Activated T-cell treated with anti-CD3 and anti-CD28 coated beads for 24 hours (primary cell): ENCODE data around the gene SLMAP.

Experiments
- DNase-seq: peaks from one replicate; pipeline ENCODE4 v3.0.0-alpha.2; 2020; ENCODE audit warnings: low read depth

The SLMAP gene

DNA sequence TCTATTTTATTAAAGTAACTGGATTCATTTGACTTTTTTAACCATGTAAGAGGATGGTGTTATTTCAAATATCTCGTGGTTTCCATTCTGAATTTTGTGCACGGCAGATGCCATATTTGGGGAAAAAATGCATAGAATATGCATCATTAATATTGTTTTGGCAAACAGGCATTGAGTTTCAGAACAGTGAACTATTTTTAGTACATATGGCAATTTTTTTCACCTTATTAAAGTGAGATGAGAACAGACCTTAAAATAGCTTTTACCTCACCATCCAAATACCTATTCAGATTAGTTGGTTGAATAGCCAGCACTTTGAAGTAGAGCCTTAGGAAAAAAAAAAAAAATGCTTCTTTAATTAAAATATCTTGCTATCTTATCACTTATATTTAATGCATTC, 134.8 kb downstream of the SLMAP start:
- no peak for DNase-seq

- no peak for DNase-seq
Observed at GRCh38 chr3:57892423-57892822, 136.3 kb downstream of the SLMAP start.

- no peak for DNase-seq
Observed at GRCh38 chr3:57893156-57893555, 137.0 kb downstream of the SLMAP start.

DNA sequence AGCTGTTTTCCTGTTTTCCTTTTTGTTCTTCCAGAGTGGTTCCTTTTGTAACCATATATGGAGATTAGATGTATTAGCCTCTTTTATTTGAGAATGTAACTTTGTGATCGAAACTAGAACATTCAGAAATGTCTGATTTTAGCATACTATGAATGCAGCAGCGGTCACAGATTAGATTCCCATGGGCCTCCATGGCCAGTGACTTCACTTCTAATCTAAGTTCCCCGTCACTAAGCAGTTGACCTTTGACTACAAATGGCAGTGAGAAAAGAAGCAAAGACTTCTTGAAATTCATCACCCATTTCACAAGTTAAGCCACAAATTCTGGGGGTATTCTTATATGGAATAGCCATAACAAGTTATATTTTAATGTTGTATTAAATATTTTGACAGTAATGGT, 137.6 kb downstream of the SLMAP start:
- no peak for DNase-seq

DNA sequence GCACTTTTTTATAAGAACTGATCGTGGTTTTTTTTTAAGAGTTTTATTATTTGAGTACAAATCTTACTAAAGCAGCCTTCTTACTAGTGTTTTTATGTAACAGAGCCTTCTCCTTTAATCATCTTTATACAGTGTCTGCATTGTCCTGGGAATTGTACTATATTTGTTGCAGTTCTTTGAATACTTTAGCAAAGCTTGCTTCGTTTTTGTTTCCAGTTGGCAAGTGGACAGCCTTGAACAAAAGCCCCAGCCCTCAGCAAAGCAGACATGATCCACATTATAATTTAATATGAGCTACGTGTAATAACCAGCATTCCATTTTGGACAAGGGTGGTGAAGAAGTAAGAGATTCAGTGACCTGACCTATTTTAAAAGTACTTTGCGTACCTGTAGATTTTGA, 139.9 kb downstream of the SLMAP start:
- DNase-seq, result no peak

DNA sequence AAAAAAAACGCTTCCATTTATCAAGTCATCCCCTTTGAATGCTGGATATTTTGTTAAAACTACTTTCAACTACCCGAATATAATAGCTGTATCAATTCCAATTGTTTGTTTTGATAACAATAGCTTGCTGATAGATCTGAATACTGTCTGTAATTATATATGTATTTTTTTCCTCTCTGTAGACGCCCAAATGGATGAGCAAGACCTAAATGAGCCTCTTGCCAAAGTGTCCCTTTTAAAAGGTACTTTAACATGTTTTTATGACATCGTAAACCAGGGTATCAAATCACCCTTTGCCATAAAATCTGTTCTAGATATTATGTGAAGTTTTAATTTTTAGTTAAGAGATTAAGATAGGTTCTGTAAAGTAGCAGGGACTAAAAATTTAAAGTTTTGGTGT, 140.6 kb downstream of the SLMAP start:
- DNase-seq, result no peak

- no peak for DNase-seq
Observed at GRCh38 chr3:57900786-57901185, 144.7 kb downstream of the SLMAP start.

DNA sequence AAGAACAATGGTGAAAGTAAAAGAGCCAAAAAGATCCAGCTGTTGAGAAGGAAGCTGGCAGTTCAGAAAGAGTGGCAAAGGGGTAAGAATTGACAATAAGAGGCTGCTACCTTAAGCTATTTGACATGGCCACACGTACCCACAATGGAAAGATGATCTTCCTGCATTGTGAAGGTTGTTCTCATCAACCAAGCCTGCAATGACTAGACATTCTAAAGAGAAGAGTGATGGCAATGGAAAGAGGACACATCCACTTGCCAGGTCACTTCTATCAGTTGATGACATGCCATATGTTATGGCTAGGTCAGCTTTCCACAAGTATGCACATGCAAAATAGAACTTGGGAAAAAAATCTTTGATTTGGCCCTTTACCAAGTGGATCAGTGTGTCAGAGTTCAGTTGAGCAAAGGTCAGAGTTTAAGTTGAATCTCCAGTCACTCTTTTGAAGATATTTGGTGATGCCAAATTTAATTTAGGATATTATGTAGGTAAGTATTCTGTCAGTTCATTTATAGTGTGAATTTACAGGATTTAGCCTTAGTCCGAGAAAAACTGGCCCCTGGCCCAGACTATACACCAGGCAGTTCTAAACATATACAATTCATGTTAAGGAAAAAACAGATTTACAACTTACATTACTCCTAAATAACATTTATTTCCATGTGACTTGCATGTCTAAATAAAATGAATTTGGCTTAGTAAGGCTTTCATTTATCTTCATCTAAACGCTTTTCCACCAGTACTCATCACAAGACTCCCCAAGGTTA, 147.2 kb downstream of the SLMAP start:
- no peak for DNase-seq

DNA sequence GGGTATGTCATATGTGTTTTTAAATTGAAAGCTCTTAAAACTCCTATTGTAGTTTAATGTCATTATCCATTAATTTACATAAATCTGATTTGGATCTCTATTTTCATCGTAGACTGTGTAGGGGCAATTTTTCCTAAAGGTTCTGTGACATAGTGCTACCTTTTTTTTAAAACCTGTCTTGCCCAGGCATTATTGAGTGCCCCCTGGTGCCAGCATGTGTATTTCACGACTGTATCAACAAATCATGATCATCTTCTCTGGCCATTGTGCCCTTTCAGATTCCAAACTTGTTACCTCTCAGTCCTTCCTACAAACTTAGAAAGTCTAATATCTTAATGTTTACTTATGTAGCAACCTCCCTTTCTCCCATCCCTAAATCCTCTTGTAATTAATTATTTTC, 154.9 kb downstream of the SLMAP start:
- DNase-seq, result no peak

GRCh38 chr3:57911593-57911992, 155.5 kb downstream of the SLMAP start:
- no peak for DNase-seq

DNA sequence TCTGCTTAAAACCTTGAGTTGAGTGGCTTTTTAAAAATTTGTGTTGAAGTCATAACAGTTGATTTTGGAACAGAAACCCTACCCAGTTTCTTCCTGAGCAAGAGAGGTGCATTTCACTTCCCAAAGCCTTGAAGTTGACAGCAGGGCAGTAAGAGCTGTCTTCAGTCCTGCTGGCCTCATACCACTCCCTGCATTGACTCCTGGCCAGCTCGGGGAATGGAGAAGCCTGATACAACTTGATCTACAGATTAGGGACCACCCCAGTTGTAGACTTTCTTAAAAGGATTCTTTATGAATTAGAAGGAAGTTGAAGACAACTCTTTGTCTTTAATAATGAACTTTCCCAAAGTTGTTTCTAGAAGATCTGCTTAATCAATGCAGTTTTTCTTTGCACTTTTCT, 161.5 kb downstream of the SLMAP start:
- DNase-seq, result no peak

GRCh38 chr3:57918123-57918837, 162.2 kb downstream of the SLMAP start:
- no peak for DNase-seq

DNA sequence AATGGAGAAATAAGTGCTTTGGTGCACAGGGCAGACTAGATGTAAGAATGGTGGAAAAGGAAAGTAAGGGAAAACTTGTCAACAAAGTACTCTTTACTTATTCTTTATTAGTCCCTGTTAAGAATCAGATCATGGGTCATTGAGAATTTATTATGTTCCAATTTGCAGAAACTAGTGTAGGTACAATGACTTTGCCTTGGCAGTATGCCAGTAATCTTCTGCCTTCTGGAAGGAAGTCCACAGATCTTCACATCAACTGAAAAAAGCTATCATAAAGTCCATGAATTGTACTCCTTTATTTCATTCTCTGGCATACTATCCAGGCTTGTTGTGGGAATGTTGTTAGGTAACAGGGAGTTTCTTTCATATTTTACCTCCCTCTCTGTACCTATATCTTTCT, 163.9 kb downstream of the SLMAP start:
- no peak for DNase-seq

GRCh38 chr3:57923101-57923500, 167.0 kb downstream of the SLMAP start:
- no peak for DNase-seq

DNA sequence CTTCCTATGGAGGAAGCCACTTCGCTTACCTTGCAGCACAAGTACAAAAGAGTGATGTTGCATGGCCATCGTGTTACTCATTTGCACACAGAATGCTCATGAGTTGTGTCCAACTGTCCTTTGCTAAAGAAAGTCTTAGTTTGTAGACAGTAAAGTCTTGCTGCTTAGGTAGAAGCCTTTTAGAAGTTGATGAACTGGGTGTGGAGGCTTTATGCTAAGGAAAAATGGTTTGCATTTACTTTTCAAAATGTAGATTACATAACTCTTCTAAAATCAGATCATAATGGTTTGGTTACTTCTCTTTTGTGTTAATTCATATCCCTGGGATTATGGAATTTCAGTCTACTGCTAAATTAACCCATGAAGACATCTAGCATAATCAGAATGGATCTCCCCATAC, 167.6 kb downstream of the SLMAP start:
- no peak for DNase-seq

DNA sequence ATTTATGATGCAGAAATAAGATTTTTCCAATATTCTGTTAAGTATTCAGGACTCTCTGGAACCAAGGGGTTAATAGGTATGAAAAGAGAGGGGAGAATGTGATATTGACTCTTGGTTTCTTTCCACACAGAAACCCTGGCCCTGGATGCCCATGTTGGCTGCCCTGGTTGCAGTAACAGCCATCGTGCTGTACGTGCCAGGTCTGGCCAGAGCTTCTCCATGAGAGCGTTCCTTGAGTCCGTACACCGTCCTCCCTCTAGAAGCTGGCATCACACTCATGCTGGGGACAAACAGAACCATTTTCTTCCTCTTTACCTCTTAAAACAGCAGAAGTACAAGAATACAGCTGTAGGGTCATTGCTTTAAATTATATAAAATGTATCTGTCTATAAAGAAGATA, 171.1 kb downstream of the SLMAP start:
- DNase-seq, result no peak

DNA sequence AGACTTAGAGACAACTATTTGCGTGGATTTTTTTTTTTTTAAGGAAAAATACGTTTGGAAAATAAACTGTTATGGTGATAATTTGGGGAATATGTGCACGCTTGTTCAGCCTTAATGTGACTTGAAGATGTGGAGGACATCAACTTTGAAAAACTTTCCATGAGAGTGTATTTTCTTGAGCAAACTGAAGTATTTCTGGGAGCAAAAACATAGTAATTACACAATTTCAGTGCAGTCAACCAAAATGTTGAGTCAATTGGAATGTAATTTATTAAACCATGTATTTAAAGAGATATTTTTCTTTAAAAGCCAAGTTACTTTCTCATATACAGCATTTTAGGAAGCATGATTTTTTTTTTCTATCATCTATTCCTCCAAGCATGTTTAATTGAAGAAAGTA, 171.8 kb downstream of the SLMAP start:
- DNase-seq, result no peak

DNA sequence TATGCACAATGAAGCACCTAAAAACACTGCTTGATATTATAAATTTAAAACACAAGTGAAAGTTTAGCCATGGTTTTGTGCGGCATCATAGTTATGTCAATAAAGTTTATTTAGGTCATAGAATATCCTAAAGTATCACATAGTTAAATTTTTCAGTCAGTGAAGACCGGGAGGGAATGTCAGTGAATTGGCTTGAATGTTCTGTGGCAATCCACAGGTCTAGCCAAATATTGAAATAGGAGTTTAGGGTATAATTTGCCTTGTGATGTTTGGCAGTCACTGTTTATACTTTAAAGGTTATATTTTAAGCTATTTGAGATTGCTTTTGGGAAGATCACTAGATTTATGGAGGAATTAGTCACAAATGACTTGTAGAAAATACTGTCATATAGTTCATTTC, 172.4 kb downstream of the SLMAP start:
- DNase-seq, result no peak

DNA sequence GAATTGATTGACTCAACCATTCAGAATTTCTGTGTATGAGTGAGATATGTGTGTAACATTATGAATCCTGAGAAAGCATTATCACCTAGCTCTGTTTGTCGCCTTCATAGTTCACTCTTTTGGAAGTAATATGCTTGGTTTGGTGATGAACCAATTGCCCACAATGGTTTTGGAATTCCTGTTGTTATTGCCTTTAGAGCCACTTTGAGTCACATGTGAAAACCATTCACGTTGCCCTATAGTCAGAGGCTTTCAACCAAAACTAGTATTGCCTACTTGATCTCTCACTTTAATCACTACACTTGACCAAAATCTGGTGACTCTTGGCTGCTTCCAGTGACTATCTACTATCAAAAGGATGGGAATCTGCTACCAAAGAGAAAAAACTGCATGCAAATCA, 173.9 kb downstream of the SLMAP start:
- no peak for DNase-seq

GRCh38 chr3:57933602-57934001, 177.5 kb downstream of the SLMAP start:
- no peak for DNase-seq

DNA sequence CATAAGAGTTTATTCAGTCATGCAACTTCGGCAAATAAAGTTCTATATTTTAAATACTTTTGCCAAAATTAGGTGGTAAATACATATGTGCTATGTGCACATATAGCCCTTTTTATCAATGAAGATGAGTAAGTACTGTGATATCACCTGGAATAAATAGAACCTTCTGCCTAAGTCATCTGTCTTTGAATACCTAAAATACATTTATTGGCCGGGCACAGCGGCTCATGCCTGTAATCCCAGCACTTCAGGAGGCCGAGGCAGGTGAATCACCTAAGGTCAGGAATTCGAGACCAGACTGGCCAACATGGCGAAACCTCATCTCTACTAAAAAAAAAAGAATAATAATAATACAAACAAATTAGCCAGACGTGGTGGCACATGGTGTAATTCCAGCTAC, 178.3 kb downstream of the SLMAP start:
- DNase-seq, result no peak

DNA sequence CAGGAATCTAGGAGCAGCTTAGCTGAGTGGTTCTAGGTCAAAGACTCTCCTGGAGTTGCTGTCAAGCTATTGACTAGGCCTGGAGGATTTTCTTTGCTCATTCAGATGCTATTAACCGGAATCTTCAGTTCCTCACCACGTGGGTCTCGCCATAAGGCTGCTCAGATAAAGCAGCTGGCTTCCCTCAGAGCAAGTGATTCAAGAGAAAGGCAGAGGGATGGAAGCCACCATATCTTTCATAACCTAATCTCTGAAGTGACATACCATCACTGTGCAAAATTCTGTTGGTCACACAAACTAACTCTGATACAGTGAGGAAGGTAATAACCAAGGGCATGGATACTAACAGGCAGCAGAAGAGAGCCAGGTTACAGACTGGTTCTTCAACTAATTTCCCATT, 179.4 kb downstream of the SLMAP start:
- DNase-seq, result no peak

DNA sequence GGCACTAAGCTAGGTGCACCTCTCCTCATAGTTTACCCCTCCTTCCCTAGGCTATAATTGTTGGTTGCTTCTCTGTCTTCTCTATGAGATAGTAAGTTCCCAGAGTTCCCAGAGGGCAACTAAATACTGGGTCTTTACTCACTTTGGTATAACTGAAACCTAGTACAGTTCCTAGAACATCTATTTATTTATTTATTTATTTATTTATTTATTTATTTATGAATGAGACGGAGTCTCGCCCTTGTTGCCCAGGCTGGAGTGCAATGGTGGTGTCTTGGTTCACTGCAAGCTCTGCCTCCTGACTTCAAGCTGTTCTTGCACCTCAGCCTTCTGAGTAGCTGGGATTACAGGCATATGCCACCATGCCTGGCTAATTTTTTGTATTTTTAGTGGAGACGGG, 181.0 kb downstream of the SLMAP start:
- DNase-seq, result no peak

DNA sequence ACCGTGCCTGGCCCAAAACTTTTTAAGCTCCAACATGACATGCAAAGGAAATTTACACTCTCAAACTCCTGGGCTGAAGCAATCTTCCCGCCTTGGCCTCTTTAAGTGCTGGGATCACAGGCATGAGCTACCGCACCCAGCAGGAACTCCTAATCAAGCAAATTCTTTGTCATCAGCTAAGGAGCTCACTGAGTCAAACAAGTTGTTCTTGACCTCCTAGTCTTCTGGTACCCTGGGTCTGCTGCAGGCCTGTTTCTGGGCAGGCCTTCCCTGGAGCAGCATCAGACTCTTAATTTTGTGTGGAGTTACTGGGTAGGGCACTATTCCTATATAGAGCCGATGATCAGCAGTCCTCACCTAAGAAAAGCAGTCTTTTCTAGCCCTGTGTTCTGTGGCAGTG, 183.7 kb downstream of the SLMAP start:
- no peak for DNase-seq
